Endodermal cell (in vitro differentiated cells): ENCODE measurements around the gene ADAM19. TPM values are rescaled to one million over a fixed set of nuclear protein-coding genes. Genes with fewer than 3 reads are reported as not detected.

Source experiments
- DNase-seq: peaks from one replicate; pipeline ENCODE4 v3.0.0-alpha.2; 2017
- H3K27ac ChIP-seq: 2 replicates; pipeline ENCODE4 v1.5.1; 2013; ENCODE audit warnings: mild to moderate bottlenecking, low read depth, low read length, moderate library complexity
- H3K27me3 ChIP-seq: 2 replicates; pipeline ENCODE4 v1.6.1; 2013; ENCODE audit warnings: mild to moderate bottlenecking, low read length, moderate library complexity; ENCODE audit not compliant: insufficient read depth, control insufficient read depth, poor library complexity, severe bottlenecking
- H3K36me3 ChIP-seq: 2 replicates; pipeline ENCODE4 v1.7.0; 2013; ENCODE audit warnings: mild to moderate bottlenecking, low read length, moderate library complexity; ENCODE audit not compliant: control insufficient read depth, insufficient read depth
- H3K4me1 ChIP-seq: one replicate; pipeline ENCODE4 v1.7.0; 2013; ENCODE audit warnings: low read length; ENCODE audit not compliant: control insufficient read depth, insufficient read depth
- H3K4me3 ChIP-seq: 2 replicates; pipeline ENCODE4 v1.5.1; 2013; ENCODE audit warnings: mild to moderate bottlenecking, low read length, moderate library complexity
- H3K9ac ChIP-seq: 2 replicates; pipeline ENCODE4 v1.6.1; 2013; ENCODE audit warnings: mild to moderate bottlenecking, low read length, moderate library complexity; ENCODE audit not compliant: poor library complexity, severe bottlenecking; ENCODE audit errors: extremely low read depth
- H3K9me3 ChIP-seq: 2 replicates; pipeline ENCODE4 v1.6.1; 2013; ENCODE audit warnings: mild to moderate bottlenecking, low read length, moderate library complexity; ENCODE audit not compliant: control insufficient read depth
- H3K27ac Mint-ChIP-seq: 2 replicates; pipeline ENCODE4 v1.8.0; 2020; ENCODE audit warnings: mixed read lengths
- H3K27me3 Mint-ChIP-seq: 2 replicates; pipeline ENCODE4 v1.8.0; 2021; ENCODE audit warnings: mild to moderate bottlenecking, mixed read lengths; ENCODE audit not compliant: insufficient read depth
- H3K36me3 Mint-ChIP-seq: 2 replicates; pipeline ENCODE4 v1.8.0; 2020; ENCODE audit warnings: low read depth, mixed read lengths
- H3K4me1 Mint-ChIP-seq: 2 replicates; pipeline ENCODE4 v1.8.0; 2020; ENCODE audit warnings: mixed read lengths
- H3K4me3 Mint-ChIP-seq: 2 replicates; pipeline ENCODE4 v1.8.0; 2020; ENCODE audit warnings: mild to moderate bottlenecking, moderate library complexity, mixed read lengths
- H3K9me3 Mint-ChIP-seq: 2 replicates; pipeline ENCODE4 v1.8.0; 2020; ENCODE audit warnings: mild to moderate bottlenecking, mixed read lengths
- WGBS, 2 experiments: methylation state at CpG; one replicate each; pipeline versions ENCODE4 v1.1.5 to v1.1.7; 2013; ENCODE audit warnings: missing lambda C conversion rate in 2 of 2, mixed read lengths in 1 of 2; ENCODE audit not compliant: insufficient coverage in 1 of 2, insufficient read length in 1 of 2; 5-methylcytosine and 5-hydroxymethylcytosine counted together
- total RNA-seq, 2 donors: library from RNA; stranded (reverse); fragmentation: NEBNext Ultra II Directional in 1 of 2; extraction: Animal tissue kit (Norgen Biotek cat#: 25700) in 1 of 2; gene quantifications; 2 replicates in 1 of 2; 3 replicates in 1 of 2; pipeline ENCODE4 v1.2.1, GENCODE V29; 2021
- TF ChIP-seq, protein P1 (sequence below): fragments of 200-600 bp; sonication (generic); conservative IDR thresholded peaks from 2 replicates; pipeline ENCODE4 v1.5.0; 2021; ENCODE audit warnings: antibody characterized with exemption, mild to moderate bottlenecking

Gene ADAM19
- total RNA-seq, 2 donors from 2014 or later = 96.1 to 119 TPM

DNA sequence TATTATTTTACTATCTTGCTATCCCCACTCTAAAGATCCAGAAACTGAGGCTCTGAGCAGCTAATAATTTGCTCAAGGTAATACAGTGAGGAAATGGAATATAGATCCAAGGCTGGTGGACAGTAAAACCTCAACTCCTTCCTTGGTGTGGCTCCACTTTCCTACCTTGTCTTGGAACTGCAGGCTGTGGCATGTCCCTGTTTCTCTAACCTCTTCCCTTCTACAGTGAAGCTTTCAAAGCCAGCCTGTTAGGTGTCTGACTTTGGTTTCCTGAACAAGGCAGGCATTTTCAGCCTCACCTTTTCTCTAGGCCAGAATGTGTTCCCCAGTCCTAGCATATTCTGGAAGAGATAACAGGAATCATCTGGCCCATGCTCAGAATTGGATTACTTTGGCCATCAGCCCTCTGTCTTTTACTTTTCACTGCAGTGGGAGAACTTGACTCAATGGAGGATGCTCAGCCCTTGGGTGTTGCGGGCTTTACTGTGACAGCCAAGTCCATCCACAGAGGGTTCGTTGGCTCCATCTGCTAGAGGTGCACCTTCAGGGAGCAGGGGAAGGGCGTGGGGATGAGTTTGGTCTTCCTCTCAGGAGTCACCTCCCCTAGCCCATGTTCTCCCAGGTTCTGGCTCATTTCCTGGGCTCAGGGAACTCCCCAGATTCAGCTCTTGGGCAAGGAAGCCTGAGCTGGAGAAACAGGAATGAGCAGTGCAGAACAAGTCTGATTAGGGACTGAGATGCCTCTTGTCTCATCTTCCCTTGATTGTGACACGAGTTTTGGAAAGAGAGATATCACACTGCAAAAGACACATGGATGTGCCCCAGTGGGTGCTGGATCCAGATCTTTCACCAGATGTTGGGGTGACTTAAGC lies 114.4 kb downstream of the ADAM19 start:
- H3K36me3 ChIP-seq = no peaks in the 10 kb centered on the region
- no peak overlapping the region for H3K9ac ChIP-seq
- H3K4me1 ChIP-seq = peaks cover 2% of the 10 kb centered on the region
- WGBS, 2 experiments = 90 to 93% methylated on average over 3 to 4 of the region's 4 CpGs
- Mint-ChIP-seq H3K27ac (no peak overlapping the region), H3K36me3 (no peaks in the 10 kb centered on the region), H3K4me1 (peaks cover 7% of the 10 kb centered on the region), H3K4me3 (peak overlapping the region; percentile 58), H3K27me3 (peaks cover 63% of the 10 kb centered on the region), H3K9me3 (no peaks in the 10 kb centered on the region)
- H3K27ac ChIP-seq = no peak overlapping the region
- TF ChIP-seq, protein P1, sequence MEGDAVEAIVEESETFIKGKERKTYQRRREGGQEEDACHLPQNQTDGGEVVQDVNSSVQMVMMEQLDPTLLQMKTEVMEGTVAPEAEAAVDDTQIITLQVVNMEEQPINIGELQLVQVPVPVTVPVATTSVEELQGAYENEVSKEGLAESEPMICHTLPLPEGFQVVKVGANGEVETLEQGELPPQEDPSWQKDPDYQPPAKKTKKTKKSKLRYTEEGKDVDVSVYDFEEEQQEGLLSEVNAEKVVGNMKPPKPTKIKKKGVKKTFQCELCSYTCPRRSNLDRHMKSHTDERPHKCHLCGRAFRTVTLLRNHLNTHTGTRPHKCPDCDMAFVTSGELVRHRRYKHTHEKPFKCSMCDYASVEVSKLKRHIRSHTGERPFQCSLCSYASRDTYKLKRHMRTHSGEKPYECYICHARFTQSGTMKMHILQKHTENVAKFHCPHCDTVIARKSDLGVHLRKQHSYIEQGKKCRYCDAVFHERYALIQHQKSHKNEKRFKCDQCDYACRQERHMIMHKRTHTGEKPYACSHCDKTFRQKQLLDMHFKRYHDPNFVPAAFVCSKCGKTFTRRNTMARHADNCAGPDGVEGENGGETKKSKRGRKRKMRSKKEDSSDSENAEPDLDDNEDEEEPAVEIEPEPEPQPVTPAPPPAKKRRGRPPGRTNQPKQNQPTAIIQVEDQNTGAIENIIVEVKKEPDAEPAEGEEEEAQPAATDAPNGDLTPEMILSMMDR = no peak
- H3K27me3 ChIP-seq = peaks cover 48% of the 10 kb centered on the region
- no peaks in the 10 kb centered on the region for H3K9me3 ChIP-seq
- peak; percentile 45 for DNase-seq
- H3K4me3 ChIP-seq = no peak overlapping the region

- H3K27ac Mint-ChIP-seq = no peak within 1 kb of the TSS
- peaks cover 48% of the 10 kb centered on the region for H3K27me3 ChIP-seq
- TF ChIP-seq, protein P1 = no peak
- WGBS, 2 experiments = 0 to 3% methylated on average over 5 to 53 of the region's 54 CpGs
- peaks cover 2% of the 10 kb centered on the region for H3K4me1 ChIP-seq
- H3K4me3 ChIP-seq = peak within 1 kb of the TSS; percentile 75
- no peaks in the 10 kb centered on the region for H3K36me3 ChIP-seq
- no peaks in the 10 kb centered on the region for H3K9me3 ChIP-seq
- peak; percentile 73 for DNase-seq
- H3K4me3 Mint-ChIP-seq = peak within 1 kb of the TSS; percentile 58
- no peak within 1 kb of the TSS for H3K9ac ChIP-seq
- no peak within 1 kb of the TSS for H3K27ac ChIP-seq
- H3K4me1 Mint-ChIP-seq = peaks cover 7% of the 10 kb centered on the region
- H3K36me3 Mint-ChIP-seq = no peaks in the 10 kb centered on the region
- peaks cover 62% of the 10 kb centered on the region for H3K27me3 Mint-ChIP-seq
- no peaks in the 10 kb centered on the region for H3K9me3 Mint-ChIP-seq
These were observed 115.6 kb downstream of the ADAM19 start, which contains the start of gene NIPAL4 for GRCh38 chr5:157459715-157460599. Gene NIPAL4, plus strand, starts transcription at chr5:157460213. Its CDS starts 108 bp downstream, at chr5:157460321.

GRCh38 chr5:157458835-157459234 lies 116.7 kb downstream of the ADAM19 start:
- Mint-ChIP-seq H3K36me3 (no peaks in the 10 kb centered on the region), H3K27ac (no peak overlapping the region), H3K4me3 (peak overlapping the region; percentile 58), H3K27me3 (peaks cover 64% of the 10 kb centered on the region), H3K4me1 (no peaks in the 10 kb centered on the region), H3K9me3 (no peaks in the 10 kb centered on the region)
- Histone ChIP-seq H3K4me3 (no peak overlapping the region), H3K36me3 (no peaks in the 10 kb centered on the region), H3K27me3 (peaks cover 48% of the 10 kb centered on the region), H3K9me3 (no peaks in the 10 kb centered on the region), H3K27ac (no peak overlapping the region), H3K9ac (no peak overlapping the region), H3K4me1 (no peaks in the 10 kb centered on the region)
- TF ChIP-seq, protein P1 = no peak
- no peak for DNase-seq
- 50 to 62% methylated on average over 2 to 5 of the region's 5 CpGs for WGBS, 2 experiments
